Retina (tissue), 1 donor: ENCODE results near the gene HES1.
A peak's percentile ranks its signal among the peaks of the same experiment; 100 is the strongest.
"Not testable (repeated sequence)": the region's sequence is repeated elsewhere in the genome, so short reads cannot be mapped to it uniquely, and the experiment has no call there.

Experiments
- DNase-seq: peaks from one replicate; pipeline ENCODE4 v3.0.0-alpha.2; 2016

HES1 gene

GRCh38 chr3:194128919-194129295 is 7.0 kb upstream of the HES1 start:
- not testable (repeated sequence) for DNase-seq

GRCh38 chr3:194129581-194130133 is 6.3 kb upstream of the HES1 start:
- DNase-seq = peak; percentile 40

GRCh38 chr3:194130188-194130587 is 5.8 kb upstream of the HES1 start:
- DNase-seq = no peak

GRCh38 chr3:194130807-194131589 is 5.0 kb upstream of the HES1 start:
- DNase-seq = peak; percentile 79

GRCh38 chr3:194132465-194133286 is 3.3 kb upstream of the HES1 start:
- peak; percentile 40 for DNase-seq

- peak; percentile 76 for DNase-seq
Measured at GRCh38 chr3:194133661-194134230, 2.2 kb upstream of the HES1 start.

GRCh38 chr3:194134231-194134756 is 1.7 kb upstream of the HES1 start:
- no peak for DNase-seq

GRCh38 chr3:194134757-194135515 is 1.0 kb upstream of the HES1 start:
- peak; percentile 94 for DNase-seq

- DNase-seq = no peak
Measured at GRCh38 chr3:194135516-194135805, 487 bp upstream of the HES1 start.

- DNase-seq = peak; percentile 71
Measured at GRCh38 chr3:194136519-194137007, 615 bp downstream of the HES1 start.

- no peak for DNase-seq
Measured at GRCh38 chr3:194137008-194137505, 1.1 kb downstream of the HES1 start.

GRCh38 chr3:194137506-194138474 is 1.8 kb downstream of the HES1 start:
- DNase-seq = peak; percentile 69

- no peak for DNase-seq
Measured at GRCh38 chr3:194138732-194139070, 2.8 kb downstream of the HES1 start.

GRCh38 chr3:194139071-194139813 is 3.3 kb downstream of the HES1 start:
- DNase-seq = peak; percentile 76

- peak; percentile 65 for DNase-seq
Measured at GRCh38 chr3:194139814-194140391, 4.0 kb downstream of the HES1 start.

GRCh38 chr3:194140520-194141414 is 4.8 kb downstream of the HES1 start:
- peak; percentile 85 for DNase-seq

GRCh38 chr3:194141415-194142155 is 5.6 kb downstream of the HES1 start:
- peak; percentile 86 for DNase-seq
